Spinal cord (tissue), 10 donors: ENCODE data around the gene MMRN2. TPM values are rescaled to one million over a fixed set of nuclear protein-coding genes. Genes with fewer than 3 reads are reported as not detected.

Experiments used
- DNase-seq, 6 donors: peaks; one replicate each; pipeline versions ENCODE4 v3.0.0 to v3.0.0-alpha.2; 2013 to 2015; ENCODE audit warnings: low spot score in 6 of 6, low read depth in 4 of 6
- H3K27ac ChIP-seq: one replicate; pipeline ENCODE4 v1.5.1; 2013; ENCODE audit warnings: low read depth, low read length, control low read depth
- H3K27me3 ChIP-seq: one replicate; pipeline ENCODE4 v1.6.1; 2013; ENCODE audit warnings: low read length; ENCODE audit not compliant: control insufficient read depth, insufficient read depth
- H3K36me3 ChIP-seq: one replicate; pipeline ENCODE4 v1.6.1; 2013; ENCODE audit warnings: low read length; ENCODE audit not compliant: control insufficient read depth, insufficient read depth
- H3K4me1 ChIP-seq: one replicate; pipeline ENCODE4 v1.6.1; 2013; ENCODE audit warnings: low read length; ENCODE audit not compliant: control insufficient read depth, insufficient read depth
- H3K4me3 ChIP-seq: one replicate; pipeline ENCODE4 v1.5.1; 2013; ENCODE audit warnings: low read depth, low read length, control low read depth
- H3K9me3 ChIP-seq: one replicate; pipeline ENCODE4 v1.6.1; 2013; ENCODE audit warnings: low read length; ENCODE audit not compliant: control insufficient read depth, insufficient read depth
- WGBS: methylation state at CpG from one replicate; pipeline ENCODE4 v1.1.5; 2013; ENCODE audit warnings: missing lambda C conversion rate; ENCODE audit not compliant: insufficient coverage; 5-methylcytosine and 5-hydroxymethylcytosine counted together
- polyA plus RNA-seq, 2 donors: library from polyadenylated mRNA; unstranded; fragments of 120-200 nt; gene quantifications; one replicate each; pipeline ENCODE4 v1.2.1, GENCODE V29; 2013; ENCODE audit not compliant: insufficient read length in 2 of 2
- total RNA-seq, 2 donors: library from RNA; depleted of rRNA in 1 of 2; stranded (reverse); fragments of 120-200 nt in 1 of 2; fragments of >200 nt in 1 of 2; gene quantifications; one replicate each; pipeline versions ENCODE4 v1.2.3 to v1.2.4, GENCODE V29; 2013 to 2014
- donor health status: healthy.

Gene MMRN2
- total and polyA plus RNA-seq, 4 donors, result 13.5 to 33.5 (median 14.7) TPM

DNA sequence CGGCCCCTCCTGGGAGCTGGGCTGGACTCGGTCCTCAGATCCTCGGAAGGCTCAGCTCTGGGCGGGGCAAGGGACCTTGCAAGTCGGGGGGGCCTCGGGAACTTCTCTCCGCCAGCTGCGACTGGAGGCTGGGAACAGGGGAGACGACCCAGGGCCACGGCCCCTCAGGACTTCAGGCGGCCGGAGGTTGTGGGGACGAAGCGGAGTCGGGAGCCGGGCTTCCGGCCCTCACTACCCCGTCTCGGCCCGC is 13.5 kb upstream of the MMRN2 start:
- no peak for DNase-seq
- H3K4me1 ChIP-seq, result peaks cover 61% of the 10 kb centered on the region
- under 1% methylated on average over 20 of the region's 20 CpGs for WGBS

DNA sequence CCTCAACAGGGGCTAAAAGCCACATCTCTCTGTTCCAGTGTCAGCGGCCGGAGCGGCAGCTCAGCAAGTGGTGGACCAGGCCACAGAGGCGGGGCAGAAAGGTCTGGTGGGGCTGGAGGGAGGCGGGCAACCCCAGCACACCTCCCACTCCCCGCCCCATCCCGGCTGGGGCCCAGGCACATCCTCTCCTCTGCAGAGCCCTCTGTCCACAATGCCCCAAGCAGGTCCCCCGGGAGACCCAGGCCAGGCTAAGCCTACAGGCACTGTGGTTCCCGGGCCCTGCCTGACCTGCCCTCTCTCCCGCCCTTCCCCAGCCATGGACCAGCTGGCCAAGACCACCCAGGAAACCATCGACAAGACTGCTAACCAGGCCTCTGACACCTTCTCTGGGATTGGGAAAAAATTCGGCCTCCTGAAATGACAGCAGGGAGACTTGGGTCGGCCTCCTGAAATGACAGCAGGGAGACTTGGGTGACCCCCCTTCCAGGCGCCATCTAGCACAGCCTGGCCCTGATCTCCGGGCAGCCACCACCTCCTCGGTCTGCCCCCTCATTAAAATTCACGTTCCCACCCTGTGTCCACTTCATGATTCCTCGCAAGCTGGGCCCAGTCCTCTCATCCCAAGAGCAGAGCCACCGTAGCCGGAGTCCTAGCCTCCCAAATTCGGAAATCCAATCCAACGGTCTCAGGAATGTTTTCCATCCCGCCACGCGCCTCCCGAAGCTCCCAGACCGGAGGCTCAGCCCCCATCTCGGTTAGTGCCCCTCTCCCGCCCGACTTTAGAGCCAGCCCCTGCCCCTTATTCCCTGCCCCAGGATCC is 13.0 kb upstream of the MMRN2 start:
- Histone ChIP-seq H3K4me1 (peaks cover 61% of the 10 kb centered on the region), H3K4me3 (peak overlapping the region; percentile 61), H3K9me3 (no peaks in the 10 kb centered on the region), H3K27ac (peak overlapping the region; percentile 59), H3K36me3 (no peaks in the 10 kb centered on the region), H3K27me3 (peaks cover 22% of the 10 kb centered on the region)
- WGBS, result 18% methylated on average over 24 of the region's 30 CpGs
- no peak for DNase-seq

More for the DNA sequence above, 13.5 kb upstream of the MMRN2 start:
- no peaks in the 10 kb centered on the region for H3K36me3 ChIP-seq
- peaks cover 22% of the 10 kb centered on the region for H3K27me3 ChIP-seq
- H3K4me3 ChIP-seq, result peak overlapping the region; percentile 61
- peak overlapping the region; percentile 59 for H3K27ac ChIP-seq
- H3K9me3 ChIP-seq, result no peaks in the 10 kb centered on the region

DNA sequence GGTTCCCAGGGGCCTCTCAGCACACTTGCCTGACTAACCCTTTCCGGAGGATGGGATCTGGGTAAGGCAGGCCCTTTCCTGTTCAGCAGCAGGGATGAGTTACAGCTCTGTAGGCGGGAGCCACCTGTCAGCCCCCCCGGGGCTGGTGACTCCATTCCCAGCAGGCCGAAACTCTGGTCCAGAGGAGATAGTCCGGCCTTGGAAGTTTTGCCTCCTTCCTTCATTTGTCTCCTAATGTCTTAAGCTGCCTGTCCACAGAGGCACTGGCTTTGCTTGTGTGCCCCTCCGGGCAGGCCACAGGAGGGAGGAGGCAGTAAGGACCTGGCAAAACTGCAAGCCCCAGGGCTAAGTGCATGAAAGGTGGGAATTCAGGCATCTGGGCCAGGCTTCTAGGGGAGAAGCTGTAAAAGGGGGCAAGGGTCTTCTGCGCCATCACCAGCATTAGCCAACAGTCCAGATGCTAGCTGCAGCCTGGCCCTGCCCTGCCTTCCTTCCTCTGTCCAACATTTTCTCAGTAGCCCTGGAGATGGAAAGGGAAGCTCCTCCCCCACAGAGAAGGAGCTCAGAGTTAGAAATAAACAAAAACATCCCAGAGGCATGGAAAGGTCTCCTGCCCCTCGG is 12.1 kb upstream of the MMRN2 start:
- no peaks in the 10 kb centered on the region for H3K9me3 ChIP-seq
- 64% methylated on average over 5 of the region's 8 CpGs for WGBS
- peak in 1 of 6 donors; percentile 60 for DNase-seq
- H3K36me3 ChIP-seq, result peaks cover 2% of the 10 kb centered on the region
- H3K27ac ChIP-seq, result peak overlapping the region; percentile 59
- peak overlapping the region; percentile 61 for H3K4me3 ChIP-seq
- peaks cover 22% of the 10 kb centered on the region for H3K27me3 ChIP-seq
- H3K4me1 ChIP-seq, result peaks cover 65% of the 10 kb centered on the region

DNA sequence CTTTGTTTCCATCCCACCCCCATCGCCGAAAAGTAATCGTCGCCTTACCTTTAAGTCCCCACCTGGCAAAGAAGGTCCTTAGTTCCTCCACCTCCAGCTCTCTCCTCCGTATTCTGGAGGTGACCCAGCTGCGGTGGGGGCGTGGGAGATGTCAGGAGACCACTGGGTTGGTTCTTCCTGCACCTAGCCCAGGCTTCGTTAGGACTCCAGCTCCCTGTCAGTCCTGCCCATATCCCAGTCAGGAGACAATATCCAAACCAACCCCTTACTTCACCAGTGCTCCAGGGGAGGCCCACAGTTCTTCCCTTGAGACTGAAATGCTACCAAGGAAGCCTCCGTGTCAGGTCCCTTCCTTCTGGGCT is 11.6 kb upstream of the MMRN2 start:
- WGBS, result 69% methylated on average over 9 of the region's 9 CpGs
- DNase-seq, result no peak
- H3K4me3 ChIP-seq, result no peak overlapping the region
- peaks cover 70% of the 10 kb centered on the region for H3K4me1 ChIP-seq
- H3K27ac ChIP-seq, result peak overlapping the region; percentile 59
- H3K27me3 ChIP-seq, result peaks cover 22% of the 10 kb centered on the region
- no peaks in the 10 kb centered on the region for H3K9me3 ChIP-seq
- peaks cover 4% of the 10 kb centered on the region for H3K36me3 ChIP-seq

DNA sequence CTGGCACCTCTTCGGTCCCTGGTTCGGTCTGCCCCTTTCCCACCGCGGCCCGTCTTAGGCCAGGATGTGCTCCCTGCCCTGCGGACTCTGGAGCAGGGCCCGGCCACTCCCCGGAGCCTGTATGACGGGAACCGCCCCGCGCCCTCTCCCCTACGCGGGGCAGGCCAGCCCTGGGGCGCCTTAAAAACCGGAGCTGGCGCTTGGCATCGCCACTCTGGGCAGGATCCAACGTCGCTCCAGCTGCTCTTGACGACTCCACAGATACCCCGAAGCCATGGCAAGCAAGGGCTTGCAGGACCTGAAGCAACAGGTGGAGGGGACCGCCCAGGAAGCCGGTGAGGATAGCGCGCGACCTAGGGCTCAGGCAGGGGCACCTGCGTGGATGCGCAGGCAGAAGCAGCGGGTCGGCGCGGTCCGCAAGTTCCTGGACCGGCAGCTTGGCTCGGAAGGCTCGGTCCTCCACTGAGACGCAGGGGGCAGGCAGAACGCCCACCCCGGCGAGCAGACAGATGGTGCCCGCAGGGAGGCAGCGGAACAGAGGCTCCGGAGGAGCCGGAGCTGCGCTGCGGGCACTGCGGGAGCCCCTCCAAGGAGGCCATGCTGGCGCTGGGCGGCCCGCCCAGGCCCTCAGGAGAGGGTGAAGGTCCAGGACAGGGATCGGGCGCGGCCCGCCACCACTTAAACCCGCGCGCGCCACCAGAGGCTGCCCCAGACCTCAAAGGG is 11.0 kb upstream of the MMRN2 start, which contains the start of gene ADIRF:
Gene ADIRF, plus strand, starts transcription at position 212 of the 723 bp plus-strand sequence. Its CDS starts 63 bp downstream, at position 275.
- WGBS, result 20% methylated on average over 56 of the region's 59 CpGs
- peak within 1 kb of the TSS; percentile 22 for H3K4me3 ChIP-seq
- peak in 2 of 6 donors; percentile 33 to 56 for DNase-seq
- H3K27me3 ChIP-seq, result peaks cover 22% of the 10 kb centered on the region
- H3K4me1 ChIP-seq, result peaks cover 73% of the 10 kb centered on the region
- H3K9me3 ChIP-seq, result no peaks in the 10 kb centered on the region
- peaks cover 4% of the 10 kb centered on the region for H3K36me3 ChIP-seq
- peak within 1 kb of the TSS; percentile 59 for H3K27ac ChIP-seq

DNA sequence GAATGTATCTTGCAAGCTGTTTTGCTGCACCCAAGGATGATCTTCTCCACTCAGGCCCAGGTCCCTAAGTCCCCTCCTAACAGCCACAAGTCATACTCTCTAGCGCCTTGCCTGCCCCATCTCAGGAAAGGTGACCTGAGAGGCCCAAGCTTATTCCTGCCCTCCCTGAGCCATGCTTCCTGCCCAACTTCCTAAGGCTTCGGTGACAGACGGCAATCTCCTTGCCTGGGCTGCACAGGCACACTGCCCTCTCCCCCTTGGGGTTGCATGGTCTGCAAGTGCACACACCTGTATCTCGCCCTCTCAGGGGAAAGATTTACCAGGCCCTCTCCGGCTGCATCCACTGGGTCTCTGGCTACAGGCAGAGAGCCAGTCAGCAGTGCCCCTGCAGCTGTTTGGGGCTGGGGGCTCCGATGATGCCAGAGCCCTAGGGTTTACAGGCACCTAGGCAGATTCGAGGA is 10.1 kb upstream of the MMRN2 start:
- Histone ChIP-seq H3K27me3 (peaks cover 22% of the 10 kb centered on the region), H3K4me1 (peaks cover 73% of the 10 kb centered on the region), H3K4me3 (no peak overlapping the region), H3K36me3 (peaks cover 7% of the 10 kb centered on the region), H3K9me3 (no peaks in the 10 kb centered on the region), H3K27ac (no peak overlapping the region)
- WGBS, result 84% methylated on average over 7 of the region's 7 CpGs
- no peak for DNase-seq

DNA sequence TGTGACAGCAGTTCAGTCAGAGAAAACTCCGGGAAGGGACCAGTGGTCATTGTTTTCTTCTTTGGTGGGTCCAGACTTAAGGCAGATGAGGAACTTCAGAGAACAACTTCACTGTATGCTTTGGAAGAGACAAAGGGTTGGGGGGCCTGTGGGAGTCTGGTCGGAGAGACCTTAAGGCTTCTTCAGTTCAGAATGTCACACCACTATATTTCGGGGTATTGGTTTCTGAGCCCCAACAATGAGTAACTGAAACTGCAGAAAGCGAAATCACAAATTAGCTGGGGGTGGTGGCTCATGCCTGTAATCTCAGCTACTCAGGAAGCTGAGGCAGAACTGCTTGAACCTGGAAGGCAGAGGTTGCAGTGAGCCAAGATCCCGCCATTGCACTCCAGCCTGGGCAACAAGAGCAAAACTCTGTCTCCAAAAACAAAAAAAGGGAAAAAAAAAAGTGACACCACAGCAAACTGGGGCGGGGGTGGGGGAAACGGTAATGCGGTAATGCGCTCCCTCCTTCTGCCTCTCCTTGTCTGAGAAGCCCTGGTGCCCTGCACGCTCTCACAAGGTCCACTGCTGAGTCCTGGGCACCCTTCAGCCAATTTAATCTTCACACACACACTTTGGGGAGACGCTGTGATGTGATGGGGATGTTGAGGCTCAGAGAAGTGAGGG is 8.7 kb upstream of the MMRN2 start:
- peaks cover 7% of the 10 kb centered on the region for H3K36me3 ChIP-seq
- no peaks in the 10 kb centered on the region for H3K9me3 ChIP-seq
- 84% methylated on average over 2 of the region's 11 CpGs for WGBS
- peaks cover 63% of the 10 kb centered on the region for H3K4me1 ChIP-seq
- peak overlapping the region; percentile 57 for H3K27ac ChIP-seq
- no peak overlapping the region for H3K4me3 ChIP-seq
- H3K27me3 ChIP-seq, result peaks cover 20% of the 10 kb centered on the region
- no peak for DNase-seq

DNA sequence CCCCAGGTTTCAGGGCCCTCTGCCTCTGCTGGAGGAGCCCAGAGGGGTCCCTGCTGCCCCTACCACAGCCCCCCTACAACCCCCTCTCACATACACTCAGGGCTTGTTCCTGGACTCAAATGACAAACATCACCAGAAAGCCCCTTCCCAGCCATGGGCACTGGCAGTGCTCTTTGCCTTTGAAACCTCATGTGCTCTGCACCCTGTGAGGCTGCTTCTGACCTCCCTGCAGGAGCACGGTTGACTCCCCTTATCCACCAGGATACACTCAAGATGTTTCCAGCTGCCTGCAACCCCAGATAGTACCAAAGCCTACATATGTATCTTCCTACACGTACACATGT is 7.4 kb upstream of the MMRN2 start:
- WGBS, result 75% methylated on average over 1 of the region's 2 CpGs
- H3K4me1 ChIP-seq, result peaks cover 59% of the 10 kb centered on the region
- H3K27ac ChIP-seq, result no peak overlapping the region
- H3K27me3 ChIP-seq, result peaks cover 15% of the 10 kb centered on the region
- peaks cover 15% of the 10 kb centered on the region for H3K36me3 ChIP-seq
- H3K9me3 ChIP-seq, result no peaks in the 10 kb centered on the region
- H3K4me3 ChIP-seq, result no peak overlapping the region
- DNase-seq, result no peak

DNA sequence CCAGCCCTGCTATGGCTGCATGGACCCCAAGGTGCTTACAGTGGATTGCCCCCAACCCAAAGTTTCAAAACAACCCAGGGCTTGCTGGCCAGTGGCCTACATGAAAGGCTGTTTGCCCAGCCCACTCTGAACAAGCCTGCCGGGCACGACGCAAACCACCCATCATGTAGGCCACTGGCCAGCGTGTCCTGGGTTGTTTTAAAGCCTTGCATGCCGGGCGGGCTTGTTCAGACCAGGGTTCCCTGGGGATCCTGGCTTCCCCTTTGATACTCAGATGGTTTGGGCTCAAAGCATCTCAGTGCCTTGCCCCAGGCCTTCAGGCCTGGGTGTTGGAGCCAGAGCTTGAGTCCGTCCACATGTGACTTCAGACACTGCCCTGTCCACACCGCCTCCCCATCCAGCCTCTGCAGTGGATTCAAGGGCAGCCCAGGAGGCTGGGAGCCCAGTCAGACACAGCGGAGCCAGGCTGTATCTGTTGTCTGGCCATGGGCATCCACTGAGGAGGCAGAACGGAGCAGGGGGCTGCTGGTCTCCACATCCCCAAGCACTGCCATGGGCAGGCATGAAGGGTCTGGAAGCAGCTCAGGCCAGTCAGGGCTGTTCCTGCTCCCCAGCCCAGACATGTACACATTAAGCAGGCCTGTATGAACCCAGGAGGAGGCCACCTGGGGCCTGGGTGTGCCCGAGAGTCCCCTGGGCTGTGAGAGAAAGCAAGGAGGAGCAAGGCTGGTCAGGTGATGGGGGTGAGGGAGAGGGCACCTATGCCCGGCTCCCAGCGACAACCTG is 6.8 kb upstream of the MMRN2 start:
- peaks cover 59% of the 10 kb centered on the region for H3K4me1 ChIP-seq
- H3K36me3 ChIP-seq, result peaks cover 18% of the 10 kb centered on the region
- H3K27ac ChIP-seq, result no peak overlapping the region
- no peak overlapping the region for H3K4me3 ChIP-seq
- peaks cover 15% of the 10 kb centered on the region for H3K27me3 ChIP-seq
- 78% methylated on average over 12 of the region's 13 CpGs for WGBS
- no peaks in the 10 kb centered on the region for H3K9me3 ChIP-seq
- no peak for DNase-seq
